Measurements from ENCODE around the gene SCAF8. TPM values are rescaled to one million over a fixed set of nuclear protein-coding genes. Genes with fewer than 3 reads are reported as not detected.
"Not testable (repeated sequence)": the region's sequence is repeated elsewhere in the genome, so short reads cannot be mapped to it uniquely, and the experiment has no call there.

The SCAF8 gene
- total RNA-seq, 2 donors from 2014 or later, result 40.2 to 45.0 TPM

DNA sequence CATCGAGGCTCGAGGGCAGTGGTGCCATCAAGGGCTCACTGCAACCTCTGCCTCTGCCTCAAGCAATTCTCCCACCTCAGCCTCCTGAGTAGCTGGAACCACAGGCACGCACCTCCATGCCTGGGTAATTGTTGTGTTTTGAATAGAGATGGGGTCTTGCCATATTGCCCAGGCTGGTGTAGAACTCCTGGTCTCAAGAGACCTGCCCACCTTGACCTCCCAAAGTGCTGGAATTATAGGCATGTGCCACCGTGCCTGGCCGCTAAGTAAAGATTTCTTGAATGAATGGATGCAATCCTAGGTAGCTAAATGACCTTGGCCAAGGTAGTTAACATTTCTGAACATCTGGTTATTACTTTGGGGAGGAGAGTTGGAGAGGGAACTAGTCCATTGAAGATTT is 7.4 kb downstream of the SCAF8 start:
- ATAC-seq (replicated peaks in 1 of 2) (no peak), DNase-seq (no peak)
- no peaks in the 10 kb centered on the region for H3K9me3 Mint-ChIP-seq
- H3K27ac Mint-ChIP-seq, result no peak overlapping the region
- peaks cover 78% of the 10 kb centered on the region for H3K4me1 Mint-ChIP-seq (ENCODE audit: low read depth)
- H3K27me3 Mint-ChIP-seq (ENCODE audit: low read depth), result no peaks in the 10 kb centered on the region
- no peak overlapping the region for H3K4me3 Mint-ChIP-seq
- peaks cover 0 to 16% of the 10 kb centered on the region in 2 donors for H3K36me3 Mint-ChIP-seq (ENCODE audit: insufficient read depth in 2 of 2)

GRCh38 chr6:154742891-154743290 is 9.7 kb downstream of the SCAF8 start:
- Mint-ChIP-seq H3K4me1 (ENCODE audit: low read depth) (peaks cover 64% of the 10 kb centered on the region), H3K36me3 (ENCODE audit: insufficient read depth in 2 of 2) (peaks cover 0 to 12% of the 10 kb centered on the region in 2 donors), H3K4me3 (no peak overlapping the region), H3K9me3 (no peaks in the 10 kb centered on the region), H3K27me3 (ENCODE audit: low read depth) (no peaks in the 10 kb centered on the region), H3K27ac (no peak overlapping the region)
- DNase-seq, result no peak
- ATAC-seq (replicated peaks in 1 of 2), result no peak

DNA sequence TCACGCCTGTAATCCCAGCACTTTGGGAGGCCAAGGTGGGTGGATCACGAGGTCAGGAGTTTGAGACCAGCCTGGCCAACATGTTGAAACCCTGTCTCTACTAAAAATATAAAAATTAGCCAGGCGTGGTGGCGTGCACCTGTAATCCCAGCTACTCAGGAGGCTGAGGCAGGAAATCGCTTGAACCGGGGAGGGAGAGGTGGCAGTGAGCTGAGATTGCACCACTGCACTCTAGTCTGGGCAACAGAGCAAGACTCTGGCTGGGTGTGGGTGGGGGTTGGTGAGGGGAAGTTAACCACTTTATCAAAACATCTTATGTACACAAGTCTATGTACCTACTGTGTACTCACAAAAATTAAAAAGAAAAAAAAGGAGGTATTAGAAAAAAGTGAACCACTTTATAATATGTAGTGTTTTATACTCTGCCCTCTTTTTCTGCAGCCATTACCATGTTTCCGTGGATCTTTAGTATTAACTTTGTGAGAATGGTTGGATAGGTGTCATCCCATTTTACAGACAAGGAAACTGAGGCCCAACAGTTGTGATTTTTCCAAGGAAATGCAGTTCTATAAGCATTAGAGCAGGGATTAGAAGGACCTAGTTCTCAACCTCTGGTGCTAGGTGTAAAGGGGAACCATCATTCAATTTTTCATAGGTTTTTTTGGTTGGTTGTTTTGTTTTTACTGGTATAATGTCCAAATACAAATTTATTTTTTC is 11.0 kb downstream of the SCAF8 start:
- H3K27ac Mint-ChIP-seq; H3K4me3 Mint-ChIP-seq; DNase-seq; H3K27me3 Mint-ChIP-seq (ENCODE audit: low read depth); ATAC-seq (replicated peaks in 1 of 2); H3K9me3 Mint-ChIP-seq: not testable (repeated sequence)
- Mint-ChIP-seq H3K36me3 (ENCODE audit: insufficient read depth in 2 of 2) (peaks cover 0 to 12% of the 10 kb centered on the region in 2 donors), H3K4me1 (ENCODE audit: low read depth) (peaks cover 63% of the 10 kb centered on the region)

DNA sequence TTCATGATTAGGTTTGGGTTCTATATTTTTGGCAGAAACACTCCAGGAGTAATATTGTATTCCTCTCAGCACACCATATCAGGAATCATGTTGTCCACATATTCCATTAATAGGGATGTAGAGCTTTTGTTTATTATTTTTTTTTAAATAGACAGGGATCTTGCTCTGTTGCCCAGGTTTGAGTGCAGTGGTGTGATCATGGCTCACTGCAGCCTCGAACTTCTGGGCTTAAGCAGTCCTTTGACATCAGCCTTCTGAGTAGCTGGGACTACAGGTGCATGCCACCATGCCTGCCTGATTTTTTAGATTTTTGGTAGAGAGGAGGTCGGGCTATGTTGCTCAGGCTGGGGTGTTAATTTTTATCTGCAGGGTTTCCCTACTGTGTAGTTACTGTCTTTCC is 12.0 kb downstream of the SCAF8 start:
- Mint-ChIP-seq H3K27me3 (ENCODE audit: low read depth) (no peaks in the 10 kb centered on the region), H3K9me3 (no peaks in the 10 kb centered on the region), H3K27ac (peak overlapping the region; percentile 4), H3K4me1 (ENCODE audit: low read depth) (peaks cover 65% of the 10 kb centered on the region), H3K36me3 (ENCODE audit: insufficient read depth in 2 of 2) (peaks cover 3 to 13% of the 10 kb centered on the region in 2 donors), H3K4me3 (no peak overlapping the region)
- ATAC-seq (replicated peaks in 1 of 2) (no peak), DNase-seq (no peak)

GRCh38 chr6:154749341-154749740 is 16.1 kb downstream of the SCAF8 start:
- no peaks in the 10 kb centered on the region for H3K27me3 Mint-ChIP-seq (ENCODE audit: low read depth)
- H3K27ac Mint-ChIP-seq, result peak overlapping the region; percentile 81
- ATAC-seq (replicated peaks in 1 of 2) (no peak), DNase-seq (no peak)
- H3K36me3 Mint-ChIP-seq (ENCODE audit: insufficient read depth in 2 of 2), result peaks cover 3 to 8% of the 10 kb centered on the region in 2 donors
- no peak overlapping the region for H3K4me3 Mint-ChIP-seq
- no peaks in the 10 kb centered on the region for H3K9me3 Mint-ChIP-seq
- H3K4me1 Mint-ChIP-seq (ENCODE audit: low read depth), result peaks cover 60% of the 10 kb centered on the region

GRCh38 chr6:154751011-154751800 is 18.0 kb downstream of the SCAF8 start:
- Mint-ChIP-seq H3K4me1 (ENCODE audit: low read depth) (peaks cover 49% of the 10 kb centered on the region), H3K27me3 (ENCODE audit: low read depth) (no peaks in the 10 kb centered on the region), H3K4me3 (peak overlapping the region in 1 of 2 donors; percentile 37), H3K27ac (peak overlapping the region; percentile 68), H3K36me3 (ENCODE audit: insufficient read depth in 2 of 2) (peaks cover 3 to 8% of the 10 kb centered on the region in 2 donors), H3K9me3 (no peaks in the 10 kb centered on the region)
- ATAC-seq (replicated peaks in 1 of 2) (peak; percentile 15 to 58), DNase-seq (peak; percentile 17 to 26)

- no peaks in the 10 kb centered on the region for H3K27me3 Mint-ChIP-seq (ENCODE audit: low read depth)
- H3K36me3 Mint-ChIP-seq (ENCODE audit: insufficient read depth in 2 of 2), result peaks cover 3 to 8% of the 10 kb centered on the region in 2 donors
- no peak overlapping the region for H3K4me3 Mint-ChIP-seq
- H3K4me1 Mint-ChIP-seq (ENCODE audit: low read depth), result peaks cover 55% of the 10 kb centered on the region
- ATAC-seq (replicated peaks in 1 of 2) (no peak), DNase-seq (no peak)
- H3K9me3 Mint-ChIP-seq, result no peaks in the 10 kb centered on the region
- no peak overlapping the region for H3K27ac Mint-ChIP-seq
Measured at GRCh38 chr6:154752022-154752421, 18.8 kb downstream of the SCAF8 start.

DNA sequence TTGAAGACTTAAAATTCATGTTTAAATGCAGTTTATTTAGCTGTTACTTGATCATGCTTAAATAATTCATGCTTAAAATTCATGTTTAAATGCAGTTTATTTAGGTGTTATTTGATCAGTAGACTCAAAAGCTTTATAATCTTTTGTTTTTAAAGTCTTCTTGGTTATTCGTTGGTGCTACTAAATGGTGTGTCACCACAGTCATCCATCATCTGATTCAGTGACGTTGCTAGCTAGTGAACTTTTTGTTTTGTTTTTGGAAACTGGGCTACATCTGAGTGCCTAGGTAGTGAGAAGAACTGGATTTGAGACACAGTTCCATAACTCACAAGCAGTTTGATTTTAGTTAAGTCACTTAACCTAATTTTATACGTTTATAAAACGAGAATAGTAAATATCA is 20.9 kb downstream of the SCAF8 start:
- peaks cover 63% of the 10 kb centered on the region for H3K4me1 Mint-ChIP-seq (ENCODE audit: low read depth)
- no peaks in the 10 kb centered on the region for H3K27me3 Mint-ChIP-seq (ENCODE audit: low read depth)
- H3K27ac Mint-ChIP-seq, result peak overlapping the region; percentile 50

DNA sequence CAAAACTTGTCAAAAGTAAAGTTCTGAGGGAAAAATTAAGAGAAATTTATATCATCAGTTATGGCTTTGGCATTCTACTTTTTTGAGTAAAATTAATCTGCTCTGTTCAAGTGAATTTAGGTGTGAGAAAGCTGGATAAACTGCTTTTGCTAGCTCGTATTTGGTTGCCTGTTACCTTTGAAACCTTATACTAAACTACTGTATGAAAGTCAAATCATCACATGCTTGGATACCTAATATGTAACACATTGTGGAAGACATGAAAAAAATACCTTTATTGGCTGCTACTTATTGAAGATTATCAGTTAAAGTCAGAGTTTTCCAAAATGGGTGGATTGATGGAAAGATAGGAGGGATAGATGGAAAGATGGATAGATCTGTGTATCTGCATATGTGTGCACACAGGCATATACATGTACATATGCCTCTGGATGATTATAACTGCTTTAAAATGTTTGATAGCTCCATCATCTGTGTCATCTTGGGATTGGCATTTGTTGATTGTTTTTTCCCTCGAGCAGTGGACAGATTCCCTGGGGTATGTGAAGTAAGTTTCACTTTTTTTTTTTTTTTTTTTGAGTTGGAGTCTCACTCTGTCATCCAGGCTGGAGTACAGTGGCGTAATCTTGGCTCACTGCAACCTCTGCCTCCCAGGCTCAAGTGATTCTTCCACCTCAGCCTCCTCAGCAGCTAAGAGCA is 24.3 kb downstream of the SCAF8 start:
- DNase-seq (no peak), ATAC-seq (replicated peaks in 1 of 2) (no peak)
- H3K27ac Mint-ChIP-seq, result no peak overlapping the region
- H3K36me3 Mint-ChIP-seq (ENCODE audit: insufficient read depth in 2 of 2), result peaks cover 0 to 3% of the 10 kb centered on the region in 2 donors
- H3K9me3 Mint-ChIP-seq, result no peaks in the 10 kb centered on the region
- peaks cover 46% of the 10 kb centered on the region for H3K4me1 Mint-ChIP-seq (ENCODE audit: low read depth)
- no peaks in the 10 kb centered on the region for H3K27me3 Mint-ChIP-seq (ENCODE audit: low read depth)
- no peak overlapping the region for H3K4me3 Mint-ChIP-seq

More for the DNA sequence above, 20.9 kb downstream of the SCAF8 start:
- ATAC-seq (replicated peaks in 1 of 2) (no peak), DNase-seq (no peak)
- Mint-ChIP-seq H3K4me3 (no peak overlapping the region), H3K36me3 (ENCODE audit: insufficient read depth in 2 of 2) (peaks cover 3 to 10% of the 10 kb centered on the region in 2 donors), H3K9me3 (no peaks in the 10 kb centered on the region)

GRCh38 chr6:154758125-154758524 is 24.9 kb downstream of the SCAF8 start:
- H3K4me1 Mint-ChIP-seq (ENCODE audit: low read depth), result peaks cover 51% of the 10 kb centered on the region
- H3K27ac Mint-ChIP-seq, result no peak overlapping the region
- DNase-seq, result no peak
- H3K27me3 Mint-ChIP-seq (ENCODE audit: low read depth), result no peaks in the 10 kb centered on the region
- H3K4me3 Mint-ChIP-seq, result no peak overlapping the region
- H3K36me3 Mint-ChIP-seq (ENCODE audit: insufficient read depth in 2 of 2), result peaks cover 0 to 3% of the 10 kb centered on the region in 2 donors
- H3K9me3 Mint-ChIP-seq, result no peaks in the 10 kb centered on the region
- ATAC-seq (replicated peaks in 1 of 2), result no peak

GRCh38 chr6:154763650-154764049 is 30.4 kb downstream of the SCAF8 start:
- Mint-ChIP-seq H3K27me3 (ENCODE audit: low read depth) (no peaks in the 10 kb centered on the region), H3K9me3 (no peaks in the 10 kb centered on the region), H3K4me3 (peak overlapping the region in 1 of 2 donors; percentile 6), H3K4me1 (ENCODE audit: low read depth) (peaks cover 59% of the 10 kb centered on the region), H3K27ac (peak overlapping the region; percentile 62), H3K36me3 (ENCODE audit: insufficient read depth in 2 of 2) (peaks cover 0 to 3% of the 10 kb centered on the region in 2 donors)
- no peak for ATAC-seq (replicated peaks in 1 of 2)
- DNase-seq, result no peak

GRCh38 chr6:154765273-154765672 is 32.1 kb downstream of the SCAF8 start:
- H3K4me3 Mint-ChIP-seq, result no peak overlapping the region
- no peak for DNase-seq
- no peak for ATAC-seq (replicated peaks in 1 of 2)
- peak overlapping the region; percentile 73 for H3K27ac Mint-ChIP-seq
- no peaks in the 10 kb centered on the region for H3K9me3 Mint-ChIP-seq
- H3K36me3 Mint-ChIP-seq (ENCODE audit: insufficient read depth in 2 of 2), result peaks cover 0 to 4% of the 10 kb centered on the region in 2 donors
- peaks cover 67% of the 10 kb centered on the region for H3K4me1 Mint-ChIP-seq (ENCODE audit: low read depth)
- H3K27me3 Mint-ChIP-seq (ENCODE audit: low read depth), result no peaks in the 10 kb centered on the region

GRCh38 chr6:154766288-154766687 is 33.1 kb downstream of the SCAF8 start:
- no peak for DNase-seq
- Mint-ChIP-seq H3K36me3 (ENCODE audit: insufficient read depth in 2 of 2) (peaks cover 0 to 4% of the 10 kb centered on the region in 2 donors), H3K4me3 (no peak overlapping the region), H3K27me3 (ENCODE audit: low read depth) (no peaks in the 10 kb centered on the region), H3K27ac (no peak overlapping the region), H3K4me1 (ENCODE audit: low read depth) (peaks cover 74% of the 10 kb centered on the region), H3K9me3 (no peaks in the 10 kb centered on the region)
- no peak for ATAC-seq (replicated peaks in 1 of 2)

All from activated T-cell treated with anti-CD3 and anti-CD28 coated beads, Interleukin-2, amount 50 U/mL, for 72 hours (primary cell).